GM20431 (cell line): ENCODE data around the gene EFNB2.

Source experiments
- in situ Hi-C: fragments of 300-500 bp; cut with MseI, MboI; formaldehyde crosslinking; loops from one replicate; pipeline ENCODE4 v1.15.0; 2020; ENCODE audit warnings: low sequenced_read_pairs; ENCODE audit not compliant: unreplicated experiment

The EFNB2 gene

GRCh38 chr13:106551350-106551749 is 15.9 kb upstream of the EFNB2 start:
- in situ Hi-C loops = no loop called here

- in situ Hi-C loops = no loop called here
These were observed 15.2 kb upstream of the EFNB2 start for GRCh38 chr13:106550570-106551135.

- in situ Hi-C loops = no loop called here
These were observed 12.7 kb upstream of the EFNB2 start for GRCh38 chr13:106548064-106548696.

- in situ Hi-C loops = no loop called here
These were observed 6.4 kb upstream of the EFNB2 start for GRCh38 chr13:106541826-106542225.

- in situ Hi-C loops = no loop called here
These were observed 5.2 kb upstream of the EFNB2 start for GRCh38 chr13:106540613-106541012.

GRCh38 chr13:106537521-106537920 is 2.1 kb upstream of the EFNB2 start:
- in situ Hi-C loops = no loop called here

GRCh38 chr13:106536244-106537034 is 977 bp upstream of the EFNB2 start:
- in situ Hi-C loops = no loop called here

- in situ Hi-C loops = no loop called here
These were observed 567 bp downstream of the EFNB2 start for GRCh38 chr13:106534639-106535551.

GRCh38 chr13:106533943-106534638 is 1.4 kb downstream of the EFNB2 start:
- in situ Hi-C loops = no loop called here

- in situ Hi-C loops = no loop called here
These were observed 2.1 kb downstream of the EFNB2 start for GRCh38 chr13:106533101-106533942.

- in situ Hi-C loops = no loop called here
These were observed 3.1 kb downstream of the EFNB2 start for GRCh38 chr13:106532111-106532929.

GRCh38 chr13:106530980-106531481 is 4.4 kb downstream of the EFNB2 start:
- in situ Hi-C loops = no loop called here

- in situ Hi-C loops = no loop called here
These were observed 5.2 kb downstream of the EFNB2 start for GRCh38 chr13:106530171-106530851.

- in situ Hi-C loops = no loop called here
These were observed 5.9 kb downstream of the EFNB2 start for GRCh38 chr13:106529415-106530170.

- in situ Hi-C loops = no loop called here
These were observed 6.6 kb downstream of the EFNB2 start for GRCh38 chr13:106528718-106529414.

- in situ Hi-C loops = no loop called here
These were observed 7.6 kb downstream of the EFNB2 start for GRCh38 chr13:106527826-106528225.
